ENCODE data around the gene RXFP3.

Gene RXFP3

GRCh38 chr5:33984178-33984577 lies 48.0 kb downstream of the RXFP3 start:
- DNase-seq: no peak

DNA sequence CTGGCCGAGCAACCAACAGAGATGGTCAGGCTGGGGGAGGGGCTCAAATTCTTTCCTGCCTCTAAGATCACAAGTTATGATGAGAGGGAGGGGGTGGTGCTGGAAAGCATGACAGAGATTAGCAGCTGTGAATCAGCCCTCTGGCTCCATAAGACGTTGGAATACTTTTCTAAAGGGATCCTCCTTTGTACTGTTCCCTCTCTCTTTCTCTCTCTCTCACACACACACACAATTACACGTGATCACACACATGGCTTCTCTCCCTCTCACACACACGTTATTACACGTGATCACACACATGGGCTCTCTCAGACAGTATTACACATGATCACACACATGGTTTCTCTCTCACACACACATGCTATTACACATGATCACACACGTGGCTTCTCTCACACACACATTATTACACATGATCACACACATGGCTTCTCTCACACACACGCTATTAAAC lies 48.5 kb downstream of the RXFP3 start, which contains the start of gene SLC45A2:
SLC45A2 (minus strand) TSS at position 23 of the 454 bp plus-strand sequence. CDS start 110 bp downstream, outside the sequence.
- no peak for DNase-seq

DNA sequence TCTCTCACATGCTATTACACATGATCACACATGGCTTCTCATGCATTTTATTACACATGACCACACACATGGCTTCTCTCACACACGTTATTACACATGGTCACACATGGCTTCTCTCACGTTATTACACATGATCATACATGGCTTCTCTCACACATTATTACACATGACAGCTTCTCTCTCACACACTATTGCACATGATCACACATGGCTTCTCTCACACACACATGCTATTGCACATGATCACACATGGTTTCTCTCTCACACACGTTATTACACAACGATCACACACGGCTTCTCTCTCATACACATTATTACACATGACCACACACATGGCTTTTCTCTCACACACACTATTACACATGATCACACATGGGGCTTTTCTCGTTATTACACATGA lies 49.3 kb downstream of the RXFP3 start:
- no peak for DNase-seq

Measured in NCI-H774 (cell line).